Measurements from ENCODE around the gene CADM3. TPM values are rescaled to one million over a fixed set of nuclear protein-coding genes. Genes with fewer than 3 reads are reported as not detected.

The CADM3 gene
- total RNA-seq, 1 experiment from 2014 or later: not detected

- Mint-ChIP-seq H3K4me3 (ENCODE audit: unreplicated experiment) (no peak overlapping the region), H3K4me1 (ENCODE audit: low read depth, unreplicated experiment) (no peaks in the 10 kb centered on the region), H3K27me3 (ENCODE audit: insufficient read depth, unreplicated experiment) (peaks cover 30% of the 10 kb centered on the region), H3K9me3 (ENCODE audit: unreplicated experiment) (no peaks in the 10 kb centered on the region), H3K36me3 (ENCODE audit: insufficient read depth, unreplicated experiment) (no peaks in the 10 kb centered on the region), H3K27ac (ENCODE audit: unreplicated experiment) (no peak overlapping the region)
- intact Hi-C loops (cut with micrococcal nuclease; ENCODE audit: unreplicated experiment): no loop called here
- Histone ChIP-seq H3K27me3 (replicated peaks; ENCODE audit: control insufficient read depth, insufficient read depth, low read length) (no peaks in the 10 kb centered on the region), H3K4me1 (no peaks in the 10 kb centered on the region), H3K4me3 (ENCODE audit: low read depth, low read length) (no peak overlapping the region), H3K9me3 (no peaks in the 10 kb centered on the region), H3K36me3 (ENCODE audit: control insufficient read depth, insufficient read depth, low read length) (no peaks in the 10 kb centered on the region)
- ChIA-PET POLR2A (no interaction called here), CTCF (no interaction called here)
- DNase-seq: no peak
- TF ChIP-seq CTCF (IDR thresholded peaks at IDR 0.05; ENCODE audit: insufficient read depth in 1 of 2, low read depth in 1 of 2, low read length in 1 of 2, severe bottlenecking in 1 of 2, unreplicated experiment in 1 of 2): no peak
- no TSS peak for BruUV-seq (replicated peaks)
These were observed 15.6 kb downstream of the CADM3 start for GRCh38 chr1:159187033-159187432.

- H3K4me3 Mint-ChIP-seq (ENCODE audit: unreplicated experiment): no peak overlapping the region
- H3K27me3 Mint-ChIP-seq (ENCODE audit: insufficient read depth, unreplicated experiment): peaks cover 28% of the 10 kb centered on the region
- no peak overlapping the region for H3K4me3 ChIP-seq (ENCODE audit: low read depth, low read length)
- no peaks in the 10 kb centered on the region for H3K9me3 Mint-ChIP-seq (ENCODE audit: unreplicated experiment)
- H3K36me3 ChIP-seq (ENCODE audit: control insufficient read depth, insufficient read depth, low read length): no peaks in the 10 kb centered on the region
- no peak for DNase-seq
- H3K27ac Mint-ChIP-seq (ENCODE audit: unreplicated experiment): no peak overlapping the region
- CTCF ChIA-PET: interaction anchor here (0.5 to 0.6 kb wide), 2 partner anchors 9 to 20 kb away, joined by 3 read pairs; no protein-coding TSS in a partner anchor
- POLR2A ChIA-PET: no interaction called here
- no TSS peak for BruUV-seq (replicated peaks)
- no peaks in the 10 kb centered on the region for H3K9me3 ChIP-seq
- no peaks in the 10 kb centered on the region for H3K4me1 Mint-ChIP-seq (ENCODE audit: low read depth, unreplicated experiment)
- H3K4me1 ChIP-seq: no peaks in the 10 kb centered on the region
- H3K36me3 Mint-ChIP-seq (ENCODE audit: insufficient read depth, unreplicated experiment): no peaks in the 10 kb centered on the region
- TF ChIP-seq CTCF (IDR thresholded peaks at IDR 0.05; ENCODE audit: insufficient read depth in 1 of 2, low read depth in 1 of 2, low read length in 1 of 2, severe bottlenecking in 1 of 2, unreplicated experiment in 1 of 2): no peak
- H3K27me3 ChIP-seq (replicated peaks; ENCODE audit: control insufficient read depth, insufficient read depth, low read length): no peaks in the 10 kb centered on the region
- intact Hi-C loops (cut with micrococcal nuclease; ENCODE audit: unreplicated experiment): no loop called here
These were observed 16.4 kb downstream of the CADM3 start for GRCh38 chr1:159187647-159188374.

- no TSS peak for BruUV-seq (replicated peaks)
- Mint-ChIP-seq H3K4me1 (ENCODE audit: low read depth, unreplicated experiment) (no peaks in the 10 kb centered on the region), H3K36me3 (ENCODE audit: insufficient read depth, unreplicated experiment) (no peaks in the 10 kb centered on the region), H3K27me3 (ENCODE audit: insufficient read depth, unreplicated experiment) (peaks cover 28% of the 10 kb centered on the region), H3K9me3 (ENCODE audit: unreplicated experiment) (no peaks in the 10 kb centered on the region), H3K4me3 (ENCODE audit: unreplicated experiment) (no peak overlapping the region), H3K27ac (ENCODE audit: unreplicated experiment) (no peak overlapping the region)
- Histone ChIP-seq H3K9me3 (no peaks in the 10 kb centered on the region), H3K27me3 (replicated peaks; ENCODE audit: control insufficient read depth, insufficient read depth, low read length) (no peaks in the 10 kb centered on the region), H3K36me3 (ENCODE audit: control insufficient read depth, insufficient read depth, low read length) (no peaks in the 10 kb centered on the region), H3K4me1 (no peaks in the 10 kb centered on the region), H3K4me3 (ENCODE audit: low read depth, low read length) (no peak overlapping the region)
- no peak for TF ChIP-seq CTCF (IDR thresholded peaks at IDR 0.05; ENCODE audit: insufficient read depth in 1 of 2, low read depth in 1 of 2, low read length in 1 of 2, severe bottlenecking in 1 of 2, unreplicated experiment in 1 of 2)
- ChIA-PET CTCF (interaction anchor here (0.5 to 0.6 kb wide), 2 partner anchors 8 to 19 kb away, joined by 3 read pairs; no protein-coding TSS in a partner anchor), POLR2A (no interaction called here)
- DNase-seq: no peak
- intact Hi-C loops (cut with micrococcal nuclease; ENCODE audit: unreplicated experiment): no loop called here
These were observed 17.0 kb downstream of the CADM3 start for GRCh38 chr1:159188375-159188788.
